Heart left ventricle (tissue), 13 donors: ENCODE results near the gene KCTD18.

Experiments
- CTCF ChIP-seq, 12 donors: fragments of 200-600 bp; sonication (generic) in 4 of 12; IDR thresholded peaks; one replicate each; pipeline versions ENCODE4 v1.5.0 to v1.8.0; 2018 to 2022; ENCODE audit warnings: antibody characterized with exemption in 12 of 12, mild to moderate bottlenecking in 5 of 12
- POLR2A ChIP-seq, 2 donors: fragments of 450-650 bp; IDR thresholded peaks; one replicate each; pipeline ENCODE4 v1.6.1; 2017; ENCODE audit warnings: antibody characterized with exemption in 2 of 2, mild to moderate bottlenecking in 2 of 2, moderate library complexity in 2 of 2
- donor health status: ischemic (EF 13 %, LVEDD 7.1; RV severe dilation, severe dysfunction).
- donor health status: DM: no; HTN: yes; CAD: no.
- donor health status: DM: no; HTN: no; CAD: no.
- donor health status: ischemic (EF 25% LVEDD 6.9; RV normal size, moderate dysfunction).
- donor health status: ischemic (EF 25% LVEDD 5.7; RV mildly dilated, moderate dysfunction).
- donor health status: ischemic (EF 35%, LVEDD 5.7; RV mildly dilated, moderate dysfunction).
- donor health status: nonischemic (EF 11% LVEDD 7.7; RV severe dilation, severe dysfunction).
- donor health status: DM: yes; HTN: yes; CAD: no.
- donor health status: PGD.
- donor health status: ischemic (EF 29% LVEDD 5.4; RV normal size, mild dysfunction).
- donor health status: nonischemic (EF 23%, LVEDD 6.1; RV moderate dilation, normal function).

DNA sequence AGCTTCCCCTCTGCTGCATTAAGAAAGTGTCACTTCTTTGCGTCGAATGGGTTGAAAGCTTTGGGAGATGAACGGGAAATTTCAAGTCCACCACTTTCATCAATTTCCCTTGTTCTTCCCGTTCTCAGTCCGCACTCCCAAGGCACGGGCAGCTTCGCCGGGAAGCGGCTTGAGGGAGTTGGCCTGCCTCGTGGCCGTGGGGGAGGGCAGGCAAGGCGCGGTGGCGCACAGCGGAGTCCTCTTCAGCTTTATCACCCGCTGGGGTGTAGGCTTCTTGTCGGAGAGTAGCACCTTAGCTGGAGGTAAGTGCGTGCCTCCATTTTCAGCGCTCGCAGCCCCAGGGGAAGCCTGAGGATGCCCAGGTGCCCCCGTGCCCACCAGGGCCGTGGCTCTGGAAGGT lies 19.9 kb downstream of the KCTD18 start:
- TF ChIP-seq CTCF (IDR thresholded peaks at IDR 0.05) = no peak
- no peak for TF ChIP-seq POLR2A (IDR thresholded peaks at IDR 0.05)
